Measurements from ENCODE around the gene SRSF5. TPM values are rescaled to one million over a fixed set of nuclear protein-coding genes. Genes with fewer than 3 reads are reported as not detected.

The SRSF5 gene
- total and polyA plus RNA-seq, 2 of the 8 experiments (the other 6 are each of a cell fraction or from before 2014, with no cell fraction given) = 101 to 238 TPM

- Histone ChIP-seq H2BK12ac (ENCODE audit: low read depth, low read length) (no peak overlapping the region), H2AK5ac (ENCODE audit: low read depth, low read length) (no peak overlapping the region), H3K14ac (ENCODE audit: insufficient read length) (no peak overlapping the region), H3K23me2 (ENCODE audit: low read depth, low read length) (no peaks in the 10 kb centered on the region), H3K9ac (replicated peaks in 1 of 4; ENCODE audit: extremely low read depth in 1 of 4, low read depth in 3 of 4, low read length in 3 of 4) (no peak overlapping the region), H3K56ac (replicated peaks; ENCODE audit: insufficient read length, low read depth, low read length) (no peak overlapping the region), H2BK20ac (ENCODE audit: low read length) (no peak overlapping the region), H3K4me2 (ENCODE audit: insufficient read depth in 1 of 2, low read depth in 2 of 2, low read length in 2 of 2) (no peak overlapping the region), H3K4ac (replicated peaks; ENCODE audit: insufficient read length, low read depth, low read length) (no peak overlapping the region), H2BK120ac (replicated peaks; ENCODE audit: low read depth, low read length) (no peak overlapping the region), H2BK15ac (ENCODE audit: low read length) (no peak overlapping the region), H3K27ac (ENCODE audit: low read depth, low read length) (no peak overlapping the region), H3K9me3 (ENCODE audit: insufficient read depth in 2 of 2, low read depth in 1 of 2, low read length in 1 of 2) (no peaks in the 10 kb centered on the region), H3K79me2 (ENCODE audit: control insufficient read depth in 1 of 2, insufficient read depth in 2 of 2, low read length in 2 of 2) (no peaks in the 10 kb centered on the region), H2BK5ac (ENCODE audit: low read depth, low read length) (no peak overlapping the region), H3K27me3 (replicated peaks in 1 of 4; ENCODE audit: control insufficient read depth in 3 of 4, extremely low read depth in 1 of 4, insufficient read depth in 3 of 4, low read length in 3 of 4) (no peaks in the 10 kb centered on the region), H4K91ac (replicated peaks; ENCODE audit: insufficient read length, low read length) (no peak overlapping the region), H3K4me1 (replicated peaks in 1 of 4; ENCODE audit: control insufficient read depth in 3 of 4, insufficient read depth in 4 of 4, low read length in 3 of 4) (no peaks in the 10 kb centered on the region), H4K5ac (ENCODE audit: insufficient read length, low read depth, low read length) (no peak overlapping the region), H3K4me3 (ENCODE audit: extremely low read depth in 1 of 4, insufficient read depth in 2 of 4, low read depth in 3 of 4, low read length in 4 of 4) (no peak overlapping the region), H4K20me1 (replicated peaks in 1 of 2; ENCODE audit: control insufficient read depth in 1 of 2, insufficient read depth in 2 of 2, low read length in 2 of 2) (no peaks in the 10 kb centered on the region), H2AFZ (ENCODE audit: low read length) (peak overlapping the region; percentile 75; the same call in 1 of the 2 replicates), H3K18ac (ENCODE audit: extremely low read depth, low read length) (no peak overlapping the region), H3K36me3 (ENCODE audit: control insufficient read depth in 2 of 4, insufficient read depth in 4 of 4, low read length in 3 of 4) (no peaks in the 10 kb centered on the region), H3K23ac (ENCODE audit: insufficient read length) (no peak overlapping the region), H4K8ac (ENCODE audit: extremely low read depth, insufficient read depth, low read length) (no peak overlapping the region), H3K79me1 (ENCODE audit: low read depth, low read length) (no peaks in the 10 kb centered on the region)
- no peak for DNase-seq (ENCODE audit: low read depth in 1 of 2, low spot score in 2 of 2)
- FAIRE-seq = no peak
- whole genome bisulfite sequencing, 2 experiments (ENCODE audit: extremely low coverage in 1 of 2, insufficient coverage in 1 of 2, insufficient read length in 1 of 2, insufficient replicate concordance in 2 of 2, low coverage in 1 of 2, low lambda C conversion rate in 2 of 2, missing lambda C conversion rate in 1 of 2) = 88% methylated on average over 12 of the region's 12 CpGs; no CpG with 5 or more reads in 1 of the 2 experiments
- CTCF ChIA-PET (ENCODE audit: partially characterized antibody) = interaction anchor here (0.7 to 3.6 kb wide), 10 partner anchors 9 to 264 kb away, joined by 3 to 17 read pairs (median 4); partner anchors contain the start of genes CCDC177 and SMOC1
- POLR2A ChIA-PET (ENCODE audit: partially characterized antibody) = no interaction called here
- TF ChIP-seq USF2 (IDR thresholded peaks at IDR 0.05; ENCODE audit: low read length) (no peak), ATF3 (IDR thresholded peaks at IDR 0.05; ENCODE audit: insufficient read depth, low read depth, low read length) (no peak), BCL11A (IDR thresholded peaks at IDR 0.05; ENCODE audit: low read depth in 2 of 2, low read length in 2 of 2) (no peak), CHD2 (IDR thresholded peaks at IDR 0.05; ENCODE audit: low read length) (no peak), GABPA (IDR thresholded peaks at IDR 0.05; ENCODE audit: borderline replicate concordance, insufficient read depth, low read length) (no peak), POLR2AphosphoS5 (IDR thresholded peaks at IDR 0.05; ENCODE audit: low read depth, low read length) (no peak), CBX8 (IDR thresholded peaks at IDR 0.05; ENCODE audit: borderline replicate concordance, low read depth, low read length) (no peak), CBX5 (IDR thresholded peaks at IDR 0.05; ENCODE audit: low read depth, low read length) (no peak)
- TF ChIP-seq, protein P1, sequence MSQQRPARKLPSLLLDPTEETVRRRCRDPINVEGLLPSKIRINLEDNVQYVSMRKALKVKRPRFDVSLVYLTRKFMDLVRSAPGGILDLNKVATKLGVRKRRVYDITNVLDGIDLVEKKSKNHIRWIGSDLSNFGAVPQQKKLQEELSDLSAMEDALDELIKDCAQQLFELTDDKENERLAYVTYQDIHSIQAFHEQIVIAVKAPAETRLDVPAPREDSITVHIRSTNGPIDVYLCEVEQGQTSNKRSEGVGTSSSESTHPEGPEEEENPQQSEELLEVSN (IDR thresholded peaks at IDR 0.05) = no peak
Measured at GRCh38 chr14:69808919-69809808, 42.2 kb downstream of the SRSF5 start.

Data from H1 (cell line).